Hypothalamus (tissue), 51 donors: ENCODE results near the gene B4GALT2.

Source experiments
- DNase-seq, 51 donors: peaks; one replicate each; lab custom pipeline; 2025; lab: John Stamatoyannopoulos, UW

The B4GALT2 gene

DNA sequence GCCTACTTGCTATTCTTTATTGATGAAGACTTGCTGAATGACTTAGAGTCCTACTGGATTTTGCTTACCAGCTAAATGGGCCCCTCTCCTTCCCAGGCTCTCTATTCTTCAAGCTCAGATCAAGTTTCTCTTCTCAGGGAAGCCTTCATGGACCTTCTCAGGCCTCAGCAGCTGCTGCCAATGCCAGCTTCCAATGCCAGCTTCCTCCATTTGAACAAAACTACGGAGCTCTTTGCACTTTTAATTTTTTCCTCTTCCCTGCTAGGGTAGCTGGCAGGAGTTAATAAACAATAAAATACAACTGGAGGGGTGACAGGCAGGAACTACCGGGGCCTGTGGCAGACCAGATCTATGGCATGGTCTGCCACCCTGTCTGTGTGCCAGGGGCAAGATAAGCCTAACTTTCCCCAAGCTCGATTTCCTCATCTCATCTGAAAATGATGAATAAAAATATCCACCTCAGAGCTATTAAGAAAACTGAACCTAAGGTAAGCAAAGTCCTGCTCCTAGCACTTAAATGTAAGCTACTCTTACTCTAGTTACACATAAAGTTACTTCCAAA is 33.3 kb upstream of the B4GALT2 start:
- peak in 1 of 51 donors; percentile 14 for DNase-seq

DNA sequence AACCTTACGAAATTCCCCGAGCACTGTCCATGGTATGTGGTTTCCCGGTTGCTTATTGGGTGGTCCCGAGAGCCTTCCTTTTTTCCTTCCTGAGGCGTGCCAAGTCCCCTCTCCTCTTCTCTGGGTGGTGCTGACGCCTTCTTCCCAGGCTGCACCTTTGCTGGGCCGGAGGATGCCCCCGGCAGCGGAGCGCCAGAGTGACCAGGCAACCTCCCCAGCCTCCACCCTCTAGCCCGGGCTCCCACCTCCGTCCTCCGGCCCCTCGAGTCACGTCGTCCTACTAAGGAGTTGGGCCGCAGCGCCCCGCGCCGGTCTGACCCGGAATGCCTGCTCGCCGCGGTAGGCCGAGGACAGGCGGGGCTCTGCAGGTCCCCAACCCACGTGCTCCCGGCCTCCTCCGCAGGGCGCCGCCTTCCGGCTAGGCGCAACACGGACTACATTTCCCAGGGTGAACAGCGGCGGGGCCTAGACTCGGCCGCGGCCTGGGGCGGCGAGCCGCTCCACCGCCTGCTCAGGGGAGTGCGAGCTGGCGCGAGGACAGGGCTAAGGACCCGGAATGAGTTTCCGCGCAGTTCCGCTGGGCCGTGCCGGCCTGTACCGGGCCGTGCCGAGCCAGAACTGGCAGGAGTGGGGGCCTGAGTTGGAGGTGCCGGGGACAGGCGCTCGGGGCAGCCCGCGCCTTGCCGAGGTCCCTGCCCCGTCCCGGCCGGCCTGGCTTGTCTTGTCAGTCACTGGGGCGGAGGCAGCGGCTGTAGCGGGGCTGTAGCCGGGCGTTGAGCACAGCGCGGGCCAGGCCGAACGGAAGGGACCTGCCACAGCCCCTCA is 32.6 kb upstream of the B4GALT2 start, which contains the start of gene IPO13:
Gene IPO13, plus strand, starts transcription at position 715 of the 825 bp plus-strand sequence. CDS start 651 bp downstream, outside the sequence.
- DNase-seq = peak; percentile 58 to 99 (median 96)

DNA sequence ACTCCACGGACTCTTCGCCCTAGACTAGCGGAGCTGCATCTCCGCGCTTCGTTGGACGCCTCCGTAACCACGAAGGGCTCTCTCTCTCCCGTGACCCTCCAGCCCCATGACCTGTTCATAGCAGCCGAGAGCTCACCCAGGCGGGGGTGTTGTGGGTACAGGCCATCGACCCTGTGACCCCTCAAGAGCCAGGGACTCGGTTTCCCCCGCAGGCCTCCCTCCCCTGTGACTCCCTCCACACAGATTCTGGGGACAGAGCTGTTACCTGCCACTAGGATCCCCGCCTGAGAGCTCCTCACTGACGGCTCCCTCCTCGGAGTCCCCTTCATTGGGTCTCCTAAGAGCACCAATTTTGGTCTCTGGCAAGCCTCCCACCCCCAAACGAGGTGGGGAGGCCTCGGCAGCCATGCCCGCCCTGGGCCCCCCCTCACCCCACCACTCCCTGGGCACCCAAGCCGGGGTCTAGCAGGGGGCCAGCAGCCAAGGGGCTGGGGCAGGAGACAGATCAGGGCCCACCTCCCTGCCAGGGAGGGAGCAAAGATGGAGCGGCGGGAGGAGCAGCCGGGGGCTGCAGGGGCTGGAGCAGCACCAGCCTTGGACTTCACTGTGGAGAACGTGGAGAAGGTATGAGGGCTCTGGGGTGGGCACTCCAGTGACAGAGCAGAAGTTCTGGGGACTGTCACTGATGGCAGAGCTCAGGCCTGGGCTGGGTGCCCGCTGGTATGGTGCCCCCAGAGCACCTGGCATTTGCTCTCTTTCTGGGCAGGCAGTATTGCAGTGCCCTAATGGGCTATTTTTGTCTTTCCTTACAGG is 31.7 kb upstream of the B4GALT2 start:
- peak in 8 of 51 donors; percentile 13 to 60 (median 32) for DNase-seq

DNA sequence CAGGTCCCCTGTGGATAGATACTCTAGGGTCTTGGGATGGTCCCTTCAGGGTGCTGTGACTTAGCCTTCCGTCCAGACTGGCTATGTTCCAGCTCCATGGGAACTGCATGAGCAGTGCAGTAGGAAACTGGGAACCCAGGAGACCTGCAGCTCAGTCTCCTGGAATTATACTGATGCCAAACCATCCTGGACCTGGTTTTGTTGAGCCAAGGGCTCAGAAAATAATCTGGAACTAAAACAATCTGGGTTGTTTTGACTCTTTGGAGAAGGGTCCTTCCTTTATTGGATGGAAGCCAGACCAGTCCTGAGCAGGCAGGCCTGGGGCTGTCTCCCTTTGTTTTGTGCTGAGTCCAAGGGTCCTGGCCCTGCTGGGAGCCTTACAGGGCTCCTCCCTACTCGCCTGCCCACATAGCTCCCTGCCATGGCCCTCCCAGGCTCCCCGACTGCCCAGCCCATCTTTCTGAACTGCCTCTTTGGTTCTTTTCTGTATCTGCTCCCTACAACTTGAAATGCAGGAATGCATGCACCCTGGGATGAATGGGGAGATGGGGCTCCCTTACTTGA is 31.1 kb upstream of the B4GALT2 start:
- DNase-seq = peak in 1 of 51 donors; percentile 38

DNA sequence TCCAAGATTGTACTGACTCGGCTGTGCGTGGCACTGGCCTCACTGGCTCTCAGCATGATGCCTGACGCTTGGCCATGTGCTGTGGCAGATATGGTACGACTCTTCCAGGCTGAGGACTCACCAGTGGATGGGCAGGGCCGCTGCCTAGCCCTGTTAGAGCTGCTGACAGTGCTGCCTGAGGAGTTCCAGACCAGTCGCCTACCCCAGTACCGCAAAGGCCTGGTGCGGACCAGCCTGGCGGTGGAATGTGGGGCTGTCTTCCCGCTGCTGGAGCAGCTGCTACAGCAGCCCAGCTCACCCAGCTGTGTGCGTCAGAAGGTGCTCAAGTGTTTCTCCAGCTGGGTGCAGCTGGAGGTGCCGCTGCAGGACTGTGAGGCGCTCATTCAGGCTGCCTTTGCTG is 29.3 kb upstream of the B4GALT2 start:
- peak in 2 of 51 donors; percentile 16 to 27 for DNase-seq

DNA sequence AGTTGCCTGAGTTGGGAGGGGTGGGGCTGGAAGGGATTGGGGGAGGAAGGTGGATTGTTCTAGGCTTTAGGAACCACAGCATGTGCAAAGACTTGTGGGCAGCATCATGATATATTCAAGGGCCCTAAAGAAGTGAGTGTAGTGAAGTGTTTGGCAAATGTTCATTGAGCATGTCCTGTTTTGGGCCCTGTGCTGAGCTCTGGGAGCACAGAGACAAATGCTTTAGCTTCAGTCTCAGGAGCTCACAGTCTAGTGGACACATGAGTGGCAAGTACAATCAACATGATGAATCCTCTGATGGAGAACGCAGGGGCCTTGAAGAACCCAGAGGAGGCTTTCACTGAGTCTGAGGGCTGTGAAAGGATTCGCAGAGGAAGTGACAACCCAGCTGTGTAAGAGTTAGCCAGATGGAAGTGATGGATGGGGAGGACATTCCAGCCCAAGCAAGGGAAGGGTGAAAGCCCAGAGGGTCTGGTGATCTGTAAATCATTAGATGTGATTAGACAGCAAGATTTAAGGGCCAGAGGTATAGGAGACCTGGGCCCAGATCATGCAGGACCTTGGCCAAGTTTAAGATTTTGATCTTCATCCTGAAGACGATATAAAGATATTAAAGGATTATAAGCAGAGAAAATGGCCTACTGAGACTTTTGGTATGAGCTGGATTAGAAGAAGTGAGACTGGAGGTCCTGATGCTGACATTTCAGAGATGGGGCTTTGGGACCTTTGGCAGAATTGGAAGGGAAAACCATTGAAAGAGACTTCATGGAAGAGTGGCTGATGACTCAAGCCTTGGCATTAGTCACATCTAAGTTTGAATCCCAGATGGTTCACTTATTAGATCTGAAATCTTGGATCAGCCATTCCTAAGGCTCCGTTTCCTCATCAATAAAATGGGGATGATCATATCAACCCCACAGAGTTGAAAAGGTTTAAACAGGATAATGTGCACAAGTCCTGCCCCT is 27.7 kb upstream of the B4GALT2 start:
- no peak for DNase-seq

DNA sequence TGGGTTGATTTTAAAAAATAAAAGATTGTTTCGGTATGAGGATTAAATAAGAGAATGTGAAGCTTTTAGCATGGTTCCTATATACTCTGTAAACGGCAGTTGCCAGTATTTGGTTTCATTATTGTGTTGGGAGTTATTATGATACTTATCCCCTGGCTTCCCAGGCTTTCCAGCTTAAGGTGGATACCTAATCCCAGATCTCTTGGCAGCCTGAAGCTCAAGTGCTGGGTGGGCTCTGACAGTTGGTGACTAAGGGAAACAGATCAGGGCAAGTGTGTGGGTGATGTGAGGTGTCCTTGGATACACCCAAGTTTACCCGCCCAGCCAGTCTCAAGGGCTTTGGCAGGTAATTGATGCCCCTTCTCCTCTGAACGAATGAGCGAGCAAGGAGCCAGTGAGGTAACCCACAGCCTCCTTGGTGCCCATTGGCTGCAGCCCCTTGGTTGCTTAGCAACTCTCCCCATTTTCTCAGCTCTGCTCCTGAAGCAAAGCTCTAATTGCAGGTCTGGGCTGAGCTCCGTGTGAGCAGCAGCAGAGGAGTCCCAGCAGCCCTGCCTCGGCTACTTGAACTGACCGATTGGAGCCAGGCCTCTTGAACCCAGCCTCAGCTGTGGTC is 26.2 kb upstream of the B4GALT2 start:
- DNase-seq = peak in 23 of 51 donors; percentile 16 to 73 (median 43)

DNA sequence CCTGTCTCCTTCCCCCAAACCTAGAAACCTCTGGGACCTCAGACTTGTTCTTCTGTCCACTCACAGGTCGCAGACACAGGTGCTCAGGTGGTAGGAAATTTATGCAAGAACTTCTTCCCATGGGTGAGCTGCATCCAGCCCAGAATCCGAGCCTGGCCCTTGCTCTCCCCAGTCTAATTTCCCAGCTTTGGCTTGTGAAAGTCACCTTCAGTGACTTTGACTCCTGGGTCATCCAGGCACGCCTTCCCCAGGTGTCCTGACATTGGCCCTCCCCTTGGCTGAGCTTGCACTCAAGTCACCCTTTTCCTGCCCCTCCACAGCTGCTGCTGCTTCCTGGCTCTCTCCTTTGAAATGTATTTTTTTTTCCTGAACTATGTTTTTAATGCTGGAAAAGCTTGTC is 25.6 kb upstream of the B4GALT2 start:
- DNase-seq = no peak

DNA sequence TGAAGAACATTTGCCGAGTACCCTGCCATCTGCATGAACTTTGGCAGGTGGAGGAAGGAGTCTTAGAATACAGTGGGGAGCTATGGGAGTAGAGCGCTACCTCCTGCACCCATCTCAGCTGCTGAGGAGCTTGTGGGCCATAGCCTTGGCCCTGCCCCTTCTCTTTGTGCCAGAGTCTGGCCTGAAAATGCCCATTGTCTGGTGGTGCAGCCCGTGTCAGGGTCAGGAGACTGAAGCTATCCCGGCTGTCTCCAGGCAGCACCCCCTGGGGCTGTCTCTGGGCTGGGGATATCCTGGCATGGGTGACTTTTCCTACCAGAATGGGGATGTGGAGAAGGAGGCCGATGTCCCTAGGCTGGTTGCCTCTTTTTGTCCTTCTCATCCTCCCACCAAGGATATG is 25.0 kb upstream of the B4GALT2 start:
- DNase-seq = peak in 40 of 51 donors; percentile 15 to 93 (median 72)

DNA sequence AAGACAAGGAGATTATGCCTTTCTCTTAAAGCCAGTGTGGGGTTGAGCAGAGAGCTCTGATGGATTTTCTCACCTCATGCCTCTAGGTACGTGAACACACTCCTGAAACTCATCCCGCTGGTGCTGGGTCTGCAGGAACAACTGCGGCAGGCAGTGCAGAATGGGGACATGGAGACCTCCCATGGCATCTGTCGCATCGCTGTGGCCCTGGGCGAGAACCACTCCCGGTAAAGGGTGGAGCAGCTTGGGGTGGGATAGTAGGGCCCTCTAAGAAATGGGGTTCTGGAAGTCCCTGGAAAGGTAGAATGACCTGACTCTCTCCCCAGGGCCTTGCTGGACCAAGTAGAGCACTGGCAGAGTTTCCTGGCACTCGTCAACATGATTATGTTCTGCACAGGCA is 22.8 kb upstream of the B4GALT2 start:
- no peak for DNase-seq

DNA sequence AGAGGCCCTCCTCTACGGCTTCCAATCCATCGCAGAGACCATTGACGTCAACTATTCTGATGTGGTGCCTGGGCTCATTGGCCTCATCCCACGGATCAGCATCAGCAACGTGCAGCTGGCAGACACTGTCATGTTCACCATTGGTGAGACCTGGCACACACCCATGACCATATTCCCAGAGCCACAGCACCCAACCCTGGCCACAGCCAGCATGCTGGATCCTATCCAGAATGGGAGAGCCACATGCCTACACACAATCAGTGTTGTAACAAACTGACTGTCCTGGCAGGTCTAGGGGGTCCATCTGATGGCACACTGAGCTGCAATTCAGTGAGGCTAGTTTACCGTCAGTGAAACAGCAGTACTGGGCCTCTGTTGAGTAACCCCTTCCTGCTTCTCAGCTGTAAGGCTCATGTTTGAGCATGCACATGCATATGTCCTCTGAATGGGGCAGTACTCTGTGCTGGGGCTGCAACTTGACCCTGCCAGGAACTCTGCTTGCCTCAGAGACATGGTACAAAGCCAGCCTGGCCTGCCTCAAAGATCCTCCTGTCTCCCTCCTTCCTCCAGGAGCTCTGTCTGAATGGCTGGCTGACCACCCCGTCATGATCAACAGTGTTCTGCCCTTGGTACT is 21.5 kb upstream of the B4GALT2 start:
- DNase-seq = no peak

DNA sequence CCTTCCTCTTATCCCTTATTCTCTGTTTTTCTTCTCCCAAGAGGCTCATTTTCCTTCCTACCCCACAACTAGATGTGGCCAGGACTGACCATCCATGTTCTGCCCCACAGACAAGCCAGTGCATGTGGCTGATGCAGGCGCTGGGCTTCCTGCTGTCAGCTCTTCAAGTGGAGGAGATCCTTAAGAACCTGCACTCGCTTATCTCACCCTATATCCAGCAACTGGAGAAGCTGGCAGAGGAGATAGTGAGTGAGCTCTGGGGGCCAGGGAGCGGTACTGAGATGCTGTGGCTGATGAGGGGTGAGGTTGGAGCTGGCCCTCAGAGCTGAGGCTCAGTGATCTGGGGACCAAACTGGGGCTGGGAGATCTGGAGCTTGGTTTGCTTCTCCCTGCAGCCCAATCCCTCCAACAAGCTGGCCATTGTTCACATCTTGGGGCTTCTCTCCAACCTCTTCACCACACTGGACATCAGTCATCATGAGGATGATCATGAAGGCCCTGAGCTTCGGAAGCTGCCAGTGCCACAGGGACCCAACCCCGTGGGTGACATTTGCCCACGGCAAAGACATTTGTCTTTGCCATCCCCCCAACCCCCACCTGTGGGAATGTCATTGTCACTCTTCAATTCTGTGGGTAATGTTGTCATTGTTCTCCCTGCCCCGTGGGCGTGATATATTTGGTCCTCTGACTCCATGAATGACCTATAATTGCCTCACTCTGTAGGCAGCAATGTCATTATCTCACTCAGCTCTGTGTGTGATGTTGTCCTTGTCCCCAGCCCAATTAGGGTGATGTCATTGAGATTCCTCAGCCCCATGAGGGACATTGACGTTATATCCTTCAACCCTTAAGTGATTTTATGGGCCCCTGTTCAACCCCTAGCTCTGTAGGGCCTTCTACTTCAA is 20.4 kb upstream of the B4GALT2 start:
- DNase-seq = peak in 4 of 51 donors; percentile 19 to 38 (median 26)

DNA sequence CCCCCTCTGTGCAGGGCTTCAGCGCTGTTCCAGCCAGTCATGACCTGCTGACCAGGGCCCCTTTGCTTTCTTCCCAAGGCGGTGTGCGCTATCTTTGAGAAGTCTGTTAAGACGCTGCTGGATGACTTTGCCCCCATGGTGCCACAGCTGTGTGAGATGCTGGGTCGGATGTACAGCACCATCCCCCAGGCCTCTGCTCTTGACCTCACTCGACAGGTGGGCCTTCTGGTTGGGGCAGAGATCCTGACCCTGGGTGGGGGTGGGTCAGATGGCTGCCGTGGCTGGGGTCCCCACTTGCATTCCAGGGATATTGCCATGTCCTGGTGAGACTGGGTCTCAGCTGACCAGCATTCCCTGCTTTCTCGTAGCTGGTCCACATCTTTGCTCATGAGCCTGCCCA is 18.2 kb upstream of the B4GALT2 start:
- DNase-seq = no peak

DNA sequence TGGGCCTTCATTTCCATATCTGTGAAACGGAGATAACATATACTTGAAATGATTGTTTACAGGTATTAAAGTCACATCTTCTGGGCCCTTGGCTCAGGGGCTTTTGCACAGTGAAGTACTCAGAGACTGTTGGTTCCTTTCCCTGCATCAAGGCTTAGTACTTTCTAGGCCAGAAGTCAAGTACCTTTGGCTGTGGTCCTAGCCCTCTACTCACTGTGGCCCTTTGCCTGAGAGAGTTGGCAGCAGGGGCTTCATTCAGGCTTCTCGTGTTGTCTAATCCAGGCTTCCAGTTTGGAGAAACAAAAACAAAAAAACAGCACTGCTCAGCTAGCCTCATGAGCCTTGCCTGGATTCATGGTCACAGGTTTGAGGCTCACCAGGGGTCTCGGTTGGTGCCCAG is 17.3 kb upstream of the B4GALT2 start:
- peak in 3 of 51 donors; percentile 17 to 38 (median 20) for DNase-seq

DNA sequence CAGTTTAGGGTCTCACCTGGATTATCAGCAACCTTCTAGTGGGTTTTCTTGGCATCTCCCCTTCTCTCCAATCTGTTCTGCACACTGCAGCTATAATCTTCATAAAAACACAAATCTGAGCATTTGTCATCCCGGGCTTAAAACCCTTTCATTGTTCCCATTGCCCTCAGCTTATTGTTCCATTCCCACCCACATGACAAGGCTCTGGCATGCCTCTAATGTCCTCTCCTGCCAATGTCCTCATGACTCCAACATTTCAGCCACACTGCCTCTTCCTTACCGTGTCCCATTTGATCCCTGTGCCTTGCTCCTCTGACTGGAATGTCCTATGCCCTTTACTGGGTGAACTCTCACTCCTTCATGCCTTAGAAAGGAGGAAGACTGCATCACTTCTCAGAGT is 16.7 kb upstream of the B4GALT2 start:
- DNase-seq = peak in 13 of 51 donors; percentile 9 to 59 (median 31)

DNA sequence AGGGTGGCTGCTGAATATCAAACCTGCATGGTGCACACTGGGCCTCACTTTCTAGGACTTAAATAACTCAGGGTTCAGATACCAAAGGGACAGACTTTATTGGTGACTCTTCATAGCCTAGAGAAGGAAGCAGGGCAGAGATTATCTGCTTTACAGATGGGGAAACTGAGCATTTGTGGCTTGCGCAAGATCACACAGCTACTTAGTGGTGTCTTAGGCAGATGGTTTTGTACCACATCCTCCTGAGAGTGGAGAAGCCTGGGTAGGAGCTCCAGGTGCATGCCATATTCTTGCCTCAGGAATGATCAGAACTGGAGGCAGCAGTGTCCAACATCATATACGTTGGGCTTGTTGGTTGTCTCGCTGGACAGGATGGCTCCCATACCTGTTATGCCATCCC is 16.0 kb upstream of the B4GALT2 start:
- no peak for DNase-seq

DNA sequence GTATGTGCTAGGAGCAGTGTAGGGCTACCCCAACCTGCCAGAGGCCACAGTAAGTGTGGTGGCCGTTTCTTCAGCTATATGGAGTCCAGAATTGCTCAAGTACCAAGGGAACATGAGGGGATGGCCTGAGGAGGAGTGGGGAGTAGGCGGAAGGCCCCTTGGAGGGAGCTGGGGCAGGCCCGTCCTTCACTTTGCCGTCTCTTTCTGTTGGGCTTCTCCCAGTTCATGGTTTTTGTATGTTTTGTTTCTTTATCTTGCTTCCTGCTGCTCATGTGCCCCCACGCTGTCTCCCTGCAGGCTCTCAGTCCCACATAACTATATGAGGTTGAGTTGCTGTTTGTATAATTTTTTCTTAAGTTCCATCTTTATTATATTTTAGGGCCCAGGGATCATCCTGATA is 15.1 kb upstream of the B4GALT2 start:
- DNase-seq = no peak

DNA sequence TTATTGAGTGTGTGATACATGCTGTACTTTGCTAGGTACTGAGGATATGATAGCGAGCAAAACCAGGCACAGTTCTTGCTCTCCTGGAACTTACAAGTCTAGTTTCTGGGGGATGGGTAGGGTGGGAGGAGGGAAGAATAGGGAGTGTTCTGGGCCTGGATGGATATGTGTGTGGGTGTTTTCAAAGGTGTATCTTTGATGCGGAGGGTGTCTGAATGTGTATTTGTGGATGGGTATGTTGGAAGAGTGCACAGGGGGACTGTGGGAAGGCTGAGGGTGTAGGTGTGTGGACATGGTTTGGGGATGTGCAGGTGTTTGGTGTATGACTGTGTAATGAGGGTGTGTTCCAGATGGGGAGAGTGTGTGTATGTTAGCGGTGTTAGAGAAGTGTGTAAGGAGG is 13.7 kb upstream of the B4GALT2 start:
- DNase-seq = no peak
